SK-N-MC (cell line): ENCODE measurements around the gene DENND1B.

Experiments used
- EZH2 ChIP-seq: fragments of 200-600 bp; sonication (generic); IDR thresholded peaks from one replicate; pipeline ENCODE4 v1.6.1; 2017; ENCODE audit warnings: antibody characterized with exemption
- FOXP2 ChIP-seq: optimal IDR thresholded peaks from 2 replicates; pipeline ENCODE3; 2011; ENCODE audit warnings: mild to moderate bottlenecking, moderate library complexity; ENCODE audit not compliant: insufficient read depth; ENCODE audit errors: extremely low read length, control extremely low read depth
- POLR2AphosphoS5 ChIP-seq: IDR thresholded peaks from 2 replicates; pipeline ENCODE4 v1.6.1; 2012; ENCODE audit warnings: mild to moderate bottlenecking, low read depth, low read length, borderline replicate concordance

DNA sequence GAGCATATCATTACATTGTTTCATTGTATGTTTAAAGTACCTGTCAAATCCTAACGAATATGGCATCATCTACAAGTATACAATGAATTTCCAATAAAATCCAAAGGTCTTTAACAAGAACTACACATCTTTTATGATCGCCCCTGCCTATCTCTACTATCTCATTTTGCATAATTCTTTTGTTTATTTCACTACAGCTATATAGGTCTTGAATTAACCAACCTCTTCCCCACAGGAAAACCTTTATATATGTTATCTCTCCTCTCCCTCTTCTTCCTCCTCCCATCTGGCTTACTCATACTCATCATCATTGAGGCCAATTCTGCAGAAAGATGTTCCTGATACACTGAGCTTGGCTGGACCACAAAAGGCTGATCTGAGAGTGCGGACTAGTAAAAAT lies 175.5 kb downstream of the DENND1B start:
- TF ChIP-seq POLR2AphosphoS5 (no peak), EZH2 (no peak), FOXP2 (no peak)
